Measurements from ENCODE around the gene AKAP9.
A peak's percentile ranks its signal among the peaks of the same experiment; 100 is the strongest.
"Not testable (repeated sequence)": the region's sequence is repeated elsewhere in the genome, so short reads cannot be mapped to it uniquely, and the experiment has no call there.

The AKAP9 gene

GRCh38 chr7:92141161-92141560, 200.5 kb downstream of the AKAP9 start:
- no peak for DNase-seq

- DNase-seq = not testable (repeated sequence)
Measured at GRCh38 chr7:92142791-92143190, 202.1 kb downstream of the AKAP9 start.

GRCh38 chr7:92143192-92143880, 202.7 kb downstream of the AKAP9 start:
- DNase-seq = not testable (repeated sequence)

GRCh38 chr7:92149736-92150239, 209.1 kb downstream of the AKAP9 start:
- DNase-seq = no peak

- DNase-seq = peak; percentile 81
Measured at GRCh38 chr7:92150450-92151017, 209.9 kb downstream of the AKAP9 start.

GRCh38 chr7:92155108-92155739, 214.6 kb downstream of the AKAP9 start:
- DNase-seq = no peak

GRCh38 chr7:92156990-92157389, 216.3 kb downstream of the AKAP9 start:
- no peak for DNase-seq

GRCh38 chr7:92158660-92159575, 218.3 kb downstream of the AKAP9 start:
- DNase-seq = no peak
